Immature natural killer cell (primary cell): Measurements from ENCODE around the gene RNF26. TPM values are rescaled to one million over a fixed set of nuclear protein-coding genes. Genes with fewer than 3 reads are reported as not detected.

Experiments
- DNase-seq, 3 donors: peaks; one replicate each; pipeline ENCODE4 v3.0.0; 2022; ENCODE audit warnings: mixed read lengths in 1 of 3
- H3K27ac Mint-ChIP-seq, 6 donors: one replicate each; pipeline ENCODE4 v1.8.0; 2020; ENCODE audit warnings: mixed read lengths in 6 of 6, mild to moderate bottlenecking in 5 of 6, inconsistent platforms in 4 of 6, moderate library complexity in 3 of 6
- H3K27me3 Mint-ChIP-seq, 3 donors: one replicate each; pipeline ENCODE4 v1.8.0; 2020 to 2021; ENCODE audit warnings: low read depth in 3 of 3, mild to moderate bottlenecking in 3 of 3, mixed read lengths in 3 of 3, moderate library complexity in 3 of 3, inconsistent platforms in 1 of 3
- H3K36me3 Mint-ChIP-seq, 3 donors: one replicate each; pipeline ENCODE4 v1.8.0; 2020; ENCODE audit warnings: mixed read lengths in 3 of 3, inconsistent platforms in 2 of 3, mild to moderate bottlenecking in 2 of 3
- H3K4me1 Mint-ChIP-seq, 2 donors: one replicate each; pipeline ENCODE4 v1.8.0; 2020; ENCODE audit warnings: inconsistent platforms in 2 of 2, mild to moderate bottlenecking in 2 of 2, mixed read lengths in 2 of 2, moderate library complexity in 1 of 2
- H3K4me3 Mint-ChIP-seq, 5 donors: one replicate each; pipeline ENCODE4 v1.8.0; 2020; ENCODE audit warnings: mild to moderate bottlenecking in 5 of 5, mixed read lengths in 5 of 5, inconsistent platforms in 3 of 5, moderate library complexity in 3 of 5
- H3K9me3 Mint-ChIP-seq, 6 donors: one replicate each; pipeline ENCODE4 v1.8.0; 2020; ENCODE audit warnings: mild to moderate bottlenecking in 6 of 6, mixed read lengths in 6 of 6, inconsistent platforms in 4 of 6, moderate library complexity in 3 of 6
- polyA plus RNA-seq, 3 donors: library from polyadenylated mRNA; unstranded; fragments of 300-500 nt; fragmentation: Illumina TruSeq; gene quantifications; one replicate each; pipeline ENCODE4 v1.2.3, GENCODE V29; 2021

Gene RNF26
- polyA plus RNA-seq, 3 donors from 2014 or later = 21.9 to 42.2 (median 33.5) TPM

DNA sequence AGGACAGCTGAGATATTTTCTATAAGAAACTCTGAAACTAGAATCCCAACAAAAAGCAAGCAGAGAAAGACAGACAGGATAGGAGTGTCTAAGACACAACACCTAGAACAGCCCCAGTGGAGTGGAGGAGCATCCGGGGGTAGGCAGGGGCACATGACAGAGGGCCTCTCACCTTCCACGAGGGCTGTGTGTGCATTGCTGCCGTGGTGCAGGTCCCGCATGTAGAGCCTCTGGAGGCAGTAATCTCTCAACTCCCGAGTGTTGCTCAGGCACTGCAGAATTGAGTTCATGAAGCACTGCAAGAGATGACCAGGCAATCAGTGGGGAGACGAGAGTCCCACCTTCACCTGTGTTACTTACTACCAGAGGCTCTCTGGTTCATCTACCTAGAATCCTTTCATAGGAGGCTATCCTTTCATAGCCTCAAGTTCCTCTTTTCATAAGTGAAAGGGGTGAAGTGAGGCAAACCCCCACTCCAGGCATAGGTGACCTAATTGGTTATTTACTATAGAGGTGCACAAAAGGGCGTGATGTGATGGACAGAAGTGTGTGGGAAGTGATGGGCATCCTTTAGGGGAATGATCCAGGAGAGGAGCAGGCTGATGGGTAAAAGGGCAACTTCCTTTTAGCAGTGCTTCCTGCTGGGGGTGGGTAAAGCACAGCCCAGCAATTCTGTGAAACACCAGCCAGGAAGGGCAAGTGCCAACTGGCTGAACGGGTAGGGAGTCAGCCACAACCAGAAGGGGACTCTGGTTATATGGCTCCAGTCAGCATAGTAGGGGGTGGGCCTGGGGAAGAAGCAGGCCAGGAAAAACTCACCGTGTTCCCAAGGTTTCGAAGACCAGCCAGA, 25.3 kb downstream of the RNF26 start:
- Mint-ChIP-seq H3K4me1 (peaks cover 10 to 20% of the 10 kb centered on the region in 2 donors), H3K27me3 (peaks cover 15 to 27% (median 18%) of the 10 kb centered on the region in 3 donors), H3K4me3 (no peak overlapping the region), H3K9me3 (no peaks in the 10 kb centered on the region), H3K27ac (no peak overlapping the region), H3K36me3 (no peaks in the 10 kb centered on the region)
- no peak for DNase-seq

DNA sequence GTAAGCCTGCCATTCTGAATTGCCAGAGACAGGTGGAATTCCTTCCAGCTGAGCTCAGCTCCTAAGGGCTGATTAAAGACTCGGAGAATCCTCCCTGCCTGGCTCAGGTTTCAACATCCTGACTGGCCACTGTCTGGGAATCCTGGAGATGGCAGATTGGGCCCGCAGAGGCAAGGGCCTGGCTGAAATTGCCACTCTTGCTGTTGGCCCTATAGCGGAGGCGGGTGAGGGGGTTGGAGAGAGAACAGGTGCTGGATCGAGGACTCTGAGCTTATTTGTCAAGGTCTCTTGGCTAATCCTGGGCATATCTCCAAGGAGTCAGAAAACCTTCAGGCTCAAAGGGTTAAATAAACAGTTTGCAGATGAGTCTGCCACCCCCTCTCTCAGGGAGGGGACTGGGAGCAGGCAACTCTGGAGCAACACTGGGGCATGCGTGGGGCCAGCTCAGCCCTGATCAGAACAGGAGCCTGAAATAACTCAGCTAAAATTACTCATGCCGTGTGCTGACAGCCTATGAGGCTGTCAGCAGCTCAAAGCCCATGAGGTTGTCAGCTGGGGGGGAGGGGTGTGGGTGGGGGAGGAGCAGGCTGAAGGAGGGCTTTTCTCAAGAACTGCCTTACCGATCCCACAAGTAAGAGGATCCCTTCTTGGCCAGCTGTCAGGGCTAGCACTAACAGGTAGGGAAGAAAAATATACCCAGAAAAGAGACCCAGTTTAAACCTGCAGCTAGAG, 26.9 kb downstream of the RNF26 start:
- no peaks in the 10 kb centered on the region for H3K9me3 Mint-ChIP-seq
- H3K4me1 Mint-ChIP-seq = peaks cover 8 to 18% of the 10 kb centered on the region in 2 donors
- H3K27ac Mint-ChIP-seq = no peak overlapping the region
- peaks cover 17 to 35% (median 18%) of the 10 kb centered on the region in 3 donors for H3K27me3 Mint-ChIP-seq
- DNase-seq = no peak
- no peaks in the 10 kb centered on the region for H3K36me3 Mint-ChIP-seq
- no peak overlapping the region for H3K4me3 Mint-ChIP-seq

GRCh38 chr11:119361941-119362725, 27.8 kb downstream of the RNF26 start:
- H3K36me3 Mint-ChIP-seq = no peaks in the 10 kb centered on the region
- H3K4me1 Mint-ChIP-seq = peaks cover 6 to 12% of the 10 kb centered on the region in 2 donors
- H3K4me3 Mint-ChIP-seq = peak overlapping the region; percentile 21 to 60 (median 54)
- H3K27me3 Mint-ChIP-seq = peaks cover 20 to 40% (median 22%) of the 10 kb centered on the region in 3 donors
- no peak for DNase-seq
- no peak overlapping the region for H3K27ac Mint-ChIP-seq
- no peaks in the 10 kb centered on the region for H3K9me3 Mint-ChIP-seq

- no peak overlapping the region for H3K27ac Mint-ChIP-seq
- no peaks in the 10 kb centered on the region for H3K9me3 Mint-ChIP-seq
- H3K36me3 Mint-ChIP-seq = no peaks in the 10 kb centered on the region
- DNase-seq = no peak
- H3K4me3 Mint-ChIP-seq = peak overlapping the region; percentile 21 to 60 (median 54)
- H3K27me3 Mint-ChIP-seq = peaks cover 18 to 38% (median 22%) of the 10 kb centered on the region in 3 donors
- peaks cover 6 to 12% of the 10 kb centered on the region in 2 donors for H3K4me1 Mint-ChIP-seq
Measured at GRCh38 chr11:119362741-119363080, 28.4 kb downstream of the RNF26 start.

DNA sequence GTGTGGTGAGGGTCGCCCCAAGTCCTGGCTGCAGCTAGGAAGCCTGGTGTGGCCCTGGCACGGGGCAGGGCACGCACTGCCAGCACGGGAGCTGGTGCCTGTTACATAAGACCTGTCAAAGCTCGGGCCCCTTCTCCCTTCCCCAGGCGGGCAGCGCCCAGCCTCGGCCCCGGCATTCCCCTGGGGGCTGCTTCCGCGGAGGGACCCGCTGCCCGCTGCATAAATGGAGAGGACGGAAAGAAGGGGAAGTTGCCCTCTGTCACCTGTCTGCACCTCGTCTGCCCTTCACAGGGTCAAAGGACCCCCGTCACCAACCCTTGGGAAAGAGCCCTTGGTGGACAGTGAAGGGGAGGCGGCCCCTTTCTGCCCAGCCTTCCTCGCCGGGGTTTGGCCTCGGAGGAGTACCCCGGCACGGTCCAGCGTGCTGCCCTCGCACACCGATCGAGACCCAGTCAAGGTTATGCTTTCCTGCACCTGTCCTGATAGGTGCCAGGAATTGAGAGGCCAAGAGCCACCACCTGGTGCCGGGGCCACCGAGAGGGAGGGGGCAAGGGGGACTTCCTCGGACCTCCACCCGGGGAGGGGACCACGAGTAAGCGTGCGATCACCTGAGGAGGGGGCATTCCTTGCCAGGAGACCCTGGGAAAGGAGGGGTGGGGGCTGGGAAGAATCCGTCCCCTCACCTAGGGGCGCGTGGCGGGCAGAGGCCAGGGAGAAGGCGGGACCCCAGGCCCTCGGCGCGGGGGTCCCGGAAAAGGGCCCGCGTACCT, 28.9 kb downstream of the RNF26 start:
- Mint-ChIP-seq H3K4me3 (peak overlapping the region; percentile 21 to 60 (median 54)), H3K27me3 (peaks cover 16 to 33% (median 20%) of the 10 kb centered on the region in 3 donors), H3K4me1 (peaks cover 6 to 12% of the 10 kb centered on the region in 2 donors)

DNA sequence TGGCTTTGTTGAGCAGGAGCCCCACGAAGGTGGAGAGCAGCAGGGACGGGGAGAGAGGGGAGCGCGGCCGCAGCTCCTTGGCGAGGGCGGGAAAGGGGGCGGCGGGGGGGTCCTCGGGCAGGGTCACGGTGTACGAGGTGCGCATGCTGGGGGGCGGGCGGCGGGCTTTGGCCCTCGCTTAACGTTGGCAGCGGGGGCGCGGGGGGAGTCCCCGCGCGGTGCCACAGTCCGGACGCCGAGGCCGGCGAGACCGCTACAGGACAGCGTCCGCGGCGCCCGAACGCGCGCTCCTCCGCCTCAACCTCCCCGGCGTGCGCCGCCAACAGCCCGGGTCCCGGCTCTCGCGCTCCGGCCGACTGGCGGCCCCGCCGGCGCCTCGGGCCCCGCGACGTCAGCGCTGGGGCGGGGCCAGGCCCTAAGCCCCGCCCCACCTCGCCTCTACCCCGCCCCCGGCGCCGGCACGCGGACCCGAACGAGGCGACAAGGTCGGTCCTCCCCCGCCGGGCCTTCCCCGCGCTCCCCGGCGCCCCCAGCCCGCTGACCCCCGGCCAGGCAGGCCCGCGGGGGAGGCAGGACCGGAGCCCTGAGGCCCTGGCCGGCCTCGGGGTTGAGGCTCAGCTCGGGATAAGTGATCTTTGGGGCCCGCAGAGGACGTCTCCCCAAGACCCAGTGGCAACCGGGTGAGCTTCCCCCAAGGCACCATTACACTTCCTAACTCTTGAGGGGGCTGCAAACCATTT, 29.7 kb downstream of the RNF26 start:
- Mint-ChIP-seq H3K36me3 (no peaks in the 10 kb centered on the region), H3K27me3 (peaks cover 16 to 30% (median 18%) of the 10 kb centered on the region in 3 donors), H3K27ac (no peak overlapping the region)

More for the DNA sequence above, 28.9 kb downstream of the RNF26 start:
- H3K36me3 Mint-ChIP-seq = no peaks in the 10 kb centered on the region
- no peak overlapping the region for H3K27ac Mint-ChIP-seq
- no peaks in the 10 kb centered on the region for H3K9me3 Mint-ChIP-seq
- DNase-seq = no peak

DNA sequence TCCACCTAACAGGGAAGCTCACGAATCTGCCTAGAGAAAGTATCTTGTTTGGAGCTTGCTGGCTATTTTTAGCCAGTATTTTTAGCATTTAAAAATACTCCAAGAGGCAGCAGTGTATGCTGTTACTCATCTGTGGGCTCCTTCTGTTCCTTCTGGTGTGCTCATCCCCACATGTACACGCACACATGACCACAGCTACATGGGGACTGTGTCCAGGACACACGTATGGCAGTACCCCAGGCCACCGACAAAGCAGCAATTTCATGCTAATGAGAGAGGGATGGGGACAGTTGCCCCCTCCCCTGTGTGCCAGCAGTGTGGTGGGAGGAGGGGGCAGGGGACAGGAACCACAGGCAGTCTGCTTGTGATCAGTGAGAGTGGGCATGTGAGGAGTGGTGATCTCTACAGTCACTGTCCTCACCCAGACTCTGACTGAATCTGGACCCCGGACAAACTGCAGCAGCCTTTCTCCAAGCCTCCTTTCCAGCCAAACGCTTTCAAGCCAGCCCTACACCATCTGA, 30.8 kb downstream of the RNF26 start:
- H3K27ac Mint-ChIP-seq = no peak overlapping the region
- peaks cover 6 to 12% of the 10 kb centered on the region in 2 donors for H3K4me1 Mint-ChIP-seq
- no peaks in the 10 kb centered on the region for H3K9me3 Mint-ChIP-seq
- peaks cover 15 to 31% (median 16%) of the 10 kb centered on the region in 3 donors for H3K27me3 Mint-ChIP-seq
- H3K4me3 Mint-ChIP-seq = peak overlapping the region in 3 of 5 donors; percentile 80 to 88 (median 87)
- no peaks in the 10 kb centered on the region for H3K36me3 Mint-ChIP-seq
- DNase-seq = no peak

More for the DNA sequence above, 29.7 kb downstream of the RNF26 start:
- Mint-ChIP-seq H3K9me3 (no peaks in the 10 kb centered on the region), H3K4me1 (peaks cover 6 to 12% of the 10 kb centered on the region in 2 donors), H3K4me3 (peak overlapping the region; percentile 80 to 88 (median 84))
- DNase-seq = peak; percentile 46 to 60 (median 58)

GRCh38 chr11:119366690-119367620, 32.6 kb downstream of the RNF26 start:
- H3K27me3 Mint-ChIP-seq = peaks cover 16 to 30% (median 17%) of the 10 kb centered on the region in 3 donors
- H3K27ac Mint-ChIP-seq = no peak overlapping the region
- peaks cover 6 to 12% of the 10 kb centered on the region in 2 donors for H3K4me1 Mint-ChIP-seq
- no peak overlapping the region for H3K4me3 Mint-ChIP-seq
- no peaks in the 10 kb centered on the region for H3K36me3 Mint-ChIP-seq
- no peaks in the 10 kb centered on the region for H3K9me3 Mint-ChIP-seq
- DNase-seq = no peak

DNA sequence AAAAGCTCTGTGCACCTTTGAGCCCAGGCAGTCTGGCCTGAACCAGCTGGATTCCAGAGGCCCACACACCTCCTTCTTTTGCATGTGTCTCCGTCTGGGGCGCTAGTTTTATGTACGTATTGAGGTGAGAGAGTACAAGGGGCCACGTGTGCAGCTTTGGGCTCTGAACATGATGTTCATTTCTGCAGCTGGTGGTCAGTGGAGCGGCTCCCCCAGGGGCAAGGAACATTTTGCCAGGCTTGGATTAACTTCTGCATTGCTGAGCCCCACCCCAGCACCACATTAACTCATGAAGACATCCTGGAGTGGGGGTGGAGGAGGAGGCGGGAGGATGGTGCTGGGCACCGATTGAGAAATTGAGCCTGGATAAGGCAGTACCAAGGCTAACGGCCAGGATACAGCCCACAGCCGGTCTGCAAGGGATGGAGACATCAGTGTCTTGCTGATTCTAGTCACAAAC, 33.4 kb downstream of the RNF26 start:
- H3K27me3 Mint-ChIP-seq = peaks cover 10 to 25% (median 15%) of the 10 kb centered on the region in 3 donors
- no peak overlapping the region for H3K4me3 Mint-ChIP-seq

DNA sequence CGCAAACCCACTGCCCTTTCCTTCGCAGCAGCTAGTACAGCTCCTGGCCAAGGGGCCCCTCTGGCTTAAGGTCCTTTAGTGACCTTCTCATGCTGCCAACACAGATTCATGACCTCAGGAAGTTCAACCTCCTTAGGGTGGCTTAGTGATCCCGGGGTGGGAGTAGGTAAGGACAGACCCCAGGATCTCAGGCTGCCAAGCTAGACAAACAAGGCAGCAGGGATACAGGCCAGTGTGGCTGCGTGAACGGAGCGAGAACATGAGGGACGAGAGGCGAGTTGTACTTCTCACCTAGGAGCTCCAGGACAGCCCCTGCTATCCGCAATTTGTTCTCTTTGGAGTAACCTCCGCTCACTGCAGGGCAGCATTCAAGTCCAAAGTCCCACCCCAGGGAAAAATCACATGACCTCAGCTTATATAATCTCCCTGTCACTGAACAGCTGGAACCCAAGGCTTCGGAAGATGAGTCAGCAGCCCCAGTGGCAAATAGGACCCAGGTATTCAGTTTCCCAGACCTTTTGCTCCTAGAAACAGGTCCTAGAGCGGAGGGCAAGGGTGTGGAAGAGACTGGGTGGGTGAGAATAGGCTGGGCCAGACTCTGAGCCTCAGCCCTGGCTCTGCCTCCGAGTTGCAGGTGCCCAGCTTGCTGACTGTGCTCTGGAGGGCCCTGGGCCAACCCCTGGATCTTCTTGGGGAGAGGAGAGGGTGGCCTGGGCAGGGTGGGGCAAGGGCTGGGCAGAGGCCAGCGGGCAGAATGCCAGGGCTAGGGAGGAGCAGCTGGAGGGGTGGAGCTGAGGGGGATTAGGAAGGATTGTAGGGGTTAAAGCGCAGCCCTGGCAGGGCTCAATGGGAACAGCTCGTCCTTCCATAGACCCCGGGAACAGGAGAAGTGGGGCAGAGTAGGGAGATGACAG, 34.1 kb downstream of the RNF26 start:
- no peak for DNase-seq
- peaks cover 5 to 7% of the 10 kb centered on the region in 2 donors for H3K4me1 Mint-ChIP-seq
- H3K27ac Mint-ChIP-seq = no peak overlapping the region
- no peaks in the 10 kb centered on the region for H3K9me3 Mint-ChIP-seq
- no peak overlapping the region for H3K4me3 Mint-ChIP-seq
- H3K27me3 Mint-ChIP-seq = peaks cover 10 to 22% (median 15%) of the 10 kb centered on the region in 3 donors
- no peaks in the 10 kb centered on the region for H3K36me3 Mint-ChIP-seq

More for the DNA sequence above, 33.4 kb downstream of the RNF26 start:
- peaks cover 5 to 7% of the 10 kb centered on the region in 2 donors for H3K4me1 Mint-ChIP-seq
- no peaks in the 10 kb centered on the region for H3K9me3 Mint-ChIP-seq
- H3K36me3 Mint-ChIP-seq = no peaks in the 10 kb centered on the region
- H3K27ac Mint-ChIP-seq = no peak overlapping the region
- no peak for DNase-seq
